ENCODE data around the gene NUBPL.
"Not testable (repeated sequence)": the region's sequence is repeated elsewhere in the genome, so short reads cannot be mapped to it uniquely, and the experiment has no call there.

NUBPL gene

GRCh38 chr14:31749275-31749674 is 188.1 kb downstream of the NUBPL start:
- DNase-seq = no peak

- not testable (repeated sequence) for DNase-seq
These were observed 189.8 kb downstream of the NUBPL start for GRCh38 chr14:31751047-31751446.

- no peak for DNase-seq
These were observed 191.9 kb downstream of the NUBPL start for GRCh38 chr14:31752867-31753661.

- no peak for DNase-seq
These were observed 197.7 kb downstream of the NUBPL start for GRCh38 chr14:31758941-31759340.

- DNase-seq = no peak
These were observed 199.1 kb downstream of the NUBPL start for GRCh38 chr14:31760277-31760676.

- DNase-seq = no peak
These were observed 200.1 kb downstream of the NUBPL start for GRCh38 chr14:31761325-31761724.

GRCh38 chr14:31763041-31763440 is 201.8 kb downstream of the NUBPL start:
- DNase-seq = no peak

GRCh38 chr14:31766315-31766892 is 205.2 kb downstream of the NUBPL start:
- DNase-seq = no peak

- no peak for DNase-seq
These were observed 207.2 kb downstream of the NUBPL start for GRCh38 chr14:31768355-31768754.

- no peak for DNase-seq
These were observed 209.1 kb downstream of the NUBPL start for GRCh38 chr14:31770271-31770670.

GRCh38 chr14:31774567-31774966 is 213.4 kb downstream of the NUBPL start:
- no peak for DNase-seq

- no peak for DNase-seq
These were observed 216.1 kb downstream of the NUBPL start for GRCh38 chr14:31777312-31777711.

GRCh38 chr14:31781578-31781977 is 220.4 kb downstream of the NUBPL start:
- DNase-seq = no peak

GRCh38 chr14:31785574-31785973 is 224.4 kb downstream of the NUBPL start:
- no peak for DNase-seq

GRCh38 chr14:31787377-31787776 is 226.2 kb downstream of the NUBPL start:
- no peak for DNase-seq

- DNase-seq = no peak
These were observed 227.1 kb downstream of the NUBPL start for GRCh38 chr14:31788340-31788739.

GRCh38 chr14:31792726-31793125 is 231.5 kb downstream of the NUBPL start:
- no peak for DNase-seq

GRCh38 chr14:31797946-31798345 is 236.7 kb downstream of the NUBPL start:
- not testable (repeated sequence) for DNase-seq

GRCh38 chr14:31802838-31803237 is 241.6 kb downstream of the NUBPL start:
- no peak for DNase-seq

GRCh38 chr14:31806249-31806648 is 245.0 kb downstream of the NUBPL start:
- no peak for DNase-seq

- not testable (repeated sequence) for DNase-seq
These were observed 250.8 kb downstream of the NUBPL start for GRCh38 chr14:31811693-31812628.

GRCh38 chr14:31813724-31814490 is 252.7 kb downstream of the NUBPL start:
- DNase-seq = not testable (repeated sequence)

GRCh38 chr14:31819281-31819680 is 258.1 kb downstream of the NUBPL start:
- no peak for DNase-seq
